Psoas muscle (tissue), 8 donors: Measurements from ENCODE around the gene AP1AR. TPM values are rescaled to one million over a fixed set of nuclear protein-coding genes. Genes with fewer than 3 reads are reported as not detected.
"Not testable (repeated sequence)": the region's sequence is repeated elsewhere in the genome, so short reads cannot be mapped to it uniquely, and the experiment has no call there.

Experiments
- ATAC-seq, 4 donors: fragments of 200-7000 bp; cut with Tn5 transposase; one replicate each; pipeline ENCODE4 v1.9.1; 2020; ENCODE audit warnings: moderate library complexity in 3 of 4, mild to moderate bottlenecking in 2 of 4
- DNase-seq, 2 donors: peaks; one replicate each; pipeline ENCODE4 v3.0.0-alpha.2; 2020
- H3K27ac ChIP-seq: fragments of 200-600 bp; one replicate; pipeline ENCODE4 v1.8.0; 2022
- H3K27me3 ChIP-seq, 3 donors: fragments of 200-600 bp in 1 of 3; one replicate each; pipeline versions ENCODE4 v1.6.1 to v1.8.0; 2013 to 2022; ENCODE audit warnings: low read length in 2 of 3, mild to moderate bottlenecking in 2 of 3, moderate library complexity in 1 of 3; ENCODE audit not compliant: insufficient read depth in 3 of 3
- H3K36me3 ChIP-seq, 2 donors: fragments of 200-600 bp in 1 of 2; one replicate each; pipeline versions ENCODE4 v1.6.1 to v1.8.0; 2013 to 2022; ENCODE audit warnings: low read depth in 1 of 2, mild to moderate bottlenecking in 1 of 2, moderate library complexity in 1 of 2; ENCODE audit not compliant: insufficient read depth in 1 of 2
- H3K4me1 ChIP-seq: fragments of 200-600 bp; one replicate; pipeline ENCODE4 v1.8.0; 2022
- H3K4me3 ChIP-seq: fragments of 200-600 bp; one replicate; pipeline ENCODE4 v1.8.0; 2022; ENCODE audit warnings: mild to moderate bottlenecking
- H3K9me3 ChIP-seq: fragments of 200-600 bp; one replicate; pipeline ENCODE4 v1.8.0; 2022
- CTCF ChIP-seq: fragments of 200-600 bp; IDR thresholded peaks from one replicate; pipeline ENCODE4 v1.8.0; 2022; ENCODE audit warnings: antibody characterized with exemption
- WGBS, 3 donors: extraction: QIAGEN DNeasy Blood & Tissue Kit; methylation state at CpG; one replicate each; pipeline versions ENCODE4 v1.1.6 to v1.1.7; 2013; 5-methylcytosine and 5-hydroxymethylcytosine counted together
- intact Hi-C, 2 donors: fragments of 100-400 bp; cut with DNase I; formaldehyde crosslinking; loops; one replicate each; pipeline versions ENCODE4 v1.11.0 to v1.14.2; 2022
- polyA plus RNA-seq, 3 donors: library from polyadenylated mRNA; stranded (reverse); fragments of 200-250 nt; gene quantifications; one replicate each; pipeline ENCODE4 v1.2.3, GENCODE V29; 2013
- total RNA-seq, 4 donors: library from RNA; stranded (reverse); fragmentation: NEBNext Ultra II Directional in 2 of 4; extraction: Animal tissue kit (Norgen Biotek cat#: 25700) in 2 of 4; gene quantifications; one replicate each; pipeline versions ENCODE4 v1.2.1 to v1.2.4, GENCODE V29; 2021 to 2023
- donor health status: healthy with polysubstance abuse.
- donor health status: DM: no; HTN: no; CAD: no; lungs with moderate emphysema.
- donor health status: Bipolar disorder and iron deficiency.
- donor health status: healthy.
- donor health status: DM: yes; HTN: yes; CAD: no.
- donor health status: DM: no; HTN: no; CAD: no.
- donor health status: DM: no; HTN: no; CAD: no.
- donor health status: DM: yes; HTN: yes; CAD: no.

The AP1AR gene
- total and polyA plus RNA-seq, 7 donors = 5.3 to 19.8 (median 9.9) TPM

- ATAC-seq (no peak), DNase-seq (no peak)
- peaks cover 10% of the 10 kb centered on the region for H3K4me1 ChIP-seq
- H3K9me3 ChIP-seq = no peaks in the 10 kb centered on the region
- 55 to 76% (median 57%) methylated on average over 10 of the region's 10 CpGs for WGBS, 3 donors
- intact Hi-C loops = no loop called here
- no peak overlapping the region for H3K27ac ChIP-seq
- H3K36me3 ChIP-seq = peaks cover 0 to 6% of the 10 kb centered on the region in 2 donors
- no peak overlapping the region for H3K4me3 ChIP-seq
- H3K27me3 ChIP-seq = no peaks in the 10 kb centered on the region
- no peak for TF ChIP-seq CTCF
These were observed 46.3 kb downstream of the AP1AR start for GRCh38 chr4:112277705-112278448.

GRCh38 chr4:112279025-112279881, 47.7 kb downstream of the AP1AR start:
- intact Hi-C loops = no loop called here
- Histone ChIP-seq H3K4me1 (peaks cover 15% of the 10 kb centered on the region), H3K9me3 (no peaks in the 10 kb centered on the region), H3K36me3 (peaks cover 0 to 6% of the 10 kb centered on the region in 2 donors), H3K27ac (no peak overlapping the region), H3K4me3 (no peak overlapping the region), H3K27me3 (no peaks in the 10 kb centered on the region)
- DNase-seq = no peak
- WGBS, 3 donors = 54 to 58% (median 57%) methylated on average over 10 of the region's 10 CpGs
- ATAC-seq = peak; percentile 58 to 82 (median 70)
- TF ChIP-seq CTCF = no peak

- Histone ChIP-seq H3K27ac (no peak overlapping the region), H3K9me3 (no peaks in the 10 kb centered on the region), H3K4me1 (peaks cover 16% of the 10 kb centered on the region), H3K36me3 (peaks cover 0 to 6% of the 10 kb centered on the region in 2 donors), H3K27me3 (no peaks in the 10 kb centered on the region), H3K4me3 (no peak overlapping the region)
- 77 to 83% (median 81%) methylated on average over 7 of the region's 7 CpGs for WGBS, 3 donors
- no peak for DNase-seq
- intact Hi-C loops = no loop called here
- no peak for TF ChIP-seq CTCF
- ATAC-seq = peak in 2 of 4 donors; percentile 39 to 40
These were observed 48.3 kb downstream of the AP1AR start for GRCh38 chr4:112279882-112280315.

- 68 to 84% (median 79%) methylated on average over 5 of the region's 5 CpGs for WGBS, 3 donors
- no peak overlapping the region for H3K4me3 ChIP-seq
- DNase-seq (no peak), ATAC-seq (no peak)
- intact Hi-C loops = no loop called here
- no peaks in the 10 kb centered on the region for H3K9me3 ChIP-seq
- H3K27me3 ChIP-seq = no peaks in the 10 kb centered on the region
- H3K4me1 ChIP-seq = peaks cover 16% of the 10 kb centered on the region
- TF ChIP-seq CTCF = no peak
- H3K27ac ChIP-seq = no peak overlapping the region
- H3K36me3 ChIP-seq = peaks cover 0 to 6% of the 10 kb centered on the region in 2 donors
These were observed 48.9 kb downstream of the AP1AR start for GRCh38 chr4:112280386-112281056.

GRCh38 chr4:112281895-112282398, 50.4 kb downstream of the AP1AR start:
- H3K4me1 ChIP-seq = peaks cover 16% of the 10 kb centered on the region
- 77 to 92% (median 83%) methylated on average over 2 of the region's 2 CpGs for WGBS, 3 donors
- ATAC-seq, H3K9me3 ChIP-seq, DNase-seq, H3K4me3 ChIP-seq, H3K27ac ChIP-seq, H3K27me3 ChIP-seq, H3K36me3 ChIP-seq, intact Hi-C loops: not testable (repeated sequence)
